ENCODE results near the gene SDF2L1. TPM values are rescaled to one million over a fixed set of nuclear protein-coding genes. Genes with fewer than 3 reads are reported as not detected.

Gene SDF2L1
- total RNA-seq, 2 experiments from 2014 or later: 78.7 to 79.1 TPM

DNA sequence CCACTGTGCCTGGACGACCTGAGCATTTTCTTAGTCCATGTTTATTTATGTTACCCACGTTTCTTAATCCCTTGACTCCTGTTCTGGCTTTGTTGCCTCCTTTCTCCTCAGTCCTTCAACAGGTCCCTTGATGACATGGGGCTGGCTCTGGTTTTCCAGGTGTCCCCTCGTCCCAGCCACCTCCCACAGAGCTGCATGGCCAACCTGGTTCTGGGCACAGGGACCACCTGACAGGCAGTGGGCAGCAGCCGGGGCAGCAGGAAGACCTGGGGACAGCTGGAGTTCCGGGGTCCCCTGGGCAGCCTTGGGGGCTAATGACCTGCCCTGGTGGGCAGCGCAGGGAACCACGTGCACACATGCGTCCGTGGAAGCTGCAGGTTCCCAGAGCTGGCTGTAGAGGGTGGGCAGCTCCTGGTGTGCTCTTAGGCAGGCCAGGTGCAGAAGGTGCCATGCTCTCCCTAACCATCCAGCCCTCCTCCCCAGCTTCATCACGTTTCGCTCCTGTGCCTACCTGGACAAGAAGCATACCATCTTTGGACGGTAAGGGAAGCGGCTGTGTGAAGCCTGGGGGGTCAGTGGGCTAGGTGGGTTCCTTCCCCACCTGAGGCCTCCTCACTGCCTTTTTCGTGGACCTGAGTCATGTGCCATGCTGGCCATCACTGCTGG, 51.4 kb downstream of the SDF2L1 start:
- H3K4me1 Mint-ChIP-seq: peaks cover 19% of the 10 kb centered on the region
- DNase-seq (no peak), ATAC-seq (no peak)
- H3K36me3 Mint-ChIP-seq: peaks cover 19% of the 10 kb centered on the region
- H3K4me3 Mint-ChIP-seq: no peak overlapping the region
- H3K27ac Mint-ChIP-seq: no peak overlapping the region
- no peaks in the 10 kb centered on the region for H3K9me3 Mint-ChIP-seq (ENCODE audit: low read depth)
- H3K27me3 Mint-ChIP-seq: no peaks in the 10 kb centered on the region
- CTCF ChIA-PET: no interaction called here

Small RNAs within 50 kb of the gene (microRNA-seq; reads per million reads assigned to microRNA genes)
- gene MIR130B: 4,270 reads per million, percentile 92 among the genes with 10 or more reads in this experiment
- 13.6 reads per million, percentile 36 among the genes with 10 or more reads in this experiment for gene MIR301B

Other genes starting within 250 kb of the SDF2L1 start
- 1 to 10 TPM; 4.2 to 4.4 TPM for gene HIC2, start 224.9 kb upstream of the SDF2L1 start, total RNA-seq
- 1 to 10 TPM in 1 of 2 experiments, under 1 TPM in 1; 0.99 to 1.1 TPM for gene TMEM191C, start 174.9 kb upstream of the SDF2L1 start, total RNA-seq
- under 1 TPM; 0.14 to 0.18 TPM for gene RIMBP3C, start 90.8 kb upstream of the SDF2L1 start, total RNA-seq
- 10 to 100 TPM; 57.3 to 67.8 TPM for gene UBE2L3, start 74.6 kb upstream of the SDF2L1 start, total RNA-seq
- 10 to 100 TPM; 43.7 to 44.3 TPM for gene YDJC, start 12.3 kb upstream of the SDF2L1 start, total RNA-seq
- gene CCDC116, start 9.5 kb upstream of the SDF2L1 start, total RNA-seq: under 1 TPM; 0.59 to 0.76 TPM
- gene PPIL2, start 23.7 kb downstream of the SDF2L1 start, total RNA-seq: 10 to 100 TPM; 55.7 to 61.2 TPM
- 10 to 100 TPM in 1 of 2 experiments, 1 to 10 TPM in 1; 7.2 to 21.6 TPM for gene YPEL1, start 93.5 kb downstream of the SDF2L1 start, total RNA-seq
- gene MAPK1, start 225.3 kb downstream of the SDF2L1 start, total RNA-seq: 100 to 1,000 TPM; 110 to 112 TPM

Data from activated CD8-positive, alpha-beta memory T cell treated with anti-CD3 and anti-CD28 coated beads, Interleukin-2, amount 10 ng/mL, durations not matched to agents 7 days and 5 days (primary cell).